Subcutaneous abdominal adipose tissue (tissue), 5 donors: Measurements from ENCODE around the gene PAX9.

ENCODE experiments used
- H3K27ac ChIP-seq: one replicate; pipeline ENCODE4 v1.7.0; 2013; ENCODE audit warnings: low read depth, mild to moderate bottlenecking, inconsistent platforms, low read length, moderate library complexity
- H3K27me3 ChIP-seq, 5 donors: one replicate each; pipeline ENCODE4 v1.7.0; 2013; ENCODE audit warnings: low read length in 5 of 5, inconsistent platforms in 1 of 5; ENCODE audit not compliant: control insufficient read depth in 5 of 5, insufficient read depth in 4 of 5
- H3K36me3 ChIP-seq, 5 donors: one replicate each; pipeline ENCODE4 v1.7.0; 2013; ENCODE audit warnings: low read length in 5 of 5; ENCODE audit not compliant: control insufficient read depth in 5 of 5, insufficient read depth in 5 of 5
- H3K4me1 ChIP-seq, 5 donors: one replicate each; pipeline ENCODE4 v1.7.0; 2013; ENCODE audit warnings: low read length in 5 of 5, mild to moderate bottlenecking in 3 of 5, moderate library complexity in 1 of 5; ENCODE audit not compliant: control insufficient read depth in 5 of 5, insufficient read depth in 5 of 5
- H3K4me3 ChIP-seq, 5 donors: one replicate each; pipeline ENCODE4 v1.7.0; 2013; ENCODE audit warnings: low read length in 5 of 5, low read depth in 1 of 5
- H3K9ac ChIP-seq, 5 donors: one replicate each; pipeline ENCODE4 v1.7.0; 2013; ENCODE audit warnings: low read length in 5 of 5, mild to moderate bottlenecking in 4 of 5, moderate library complexity in 3 of 5
- H3K9me3 ChIP-seq, 5 donors: one replicate each; pipeline ENCODE4 v1.7.0; 2013; ENCODE audit warnings: low read length in 5 of 5; ENCODE audit not compliant: control insufficient read depth in 5 of 5
- donor health status: healthy.
- donor health status: healthy.
- donor health status: healthy.
- donor health status: healthy.
- donor health status: healthy.

PAX9 gene

GRCh38 chr14:36701132-36701531 lies 39.5 kb downstream of the PAX9 start:
- Histone ChIP-seq H3K36me3 (no peaks in the 10 kb centered on the region), H3K27ac (no peak overlapping the region), H3K4me1 (no peaks in the 10 kb centered on the region), H3K4me3 (no peak overlapping the region), H3K27me3 (no peaks in the 10 kb centered on the region), H3K9ac (no peak overlapping the region), H3K9me3 (no peaks in the 10 kb centered on the region)

GRCh38 chr14:36702474-36702873 lies 40.8 kb downstream of the PAX9 start:
- no peak overlapping the region for H3K4me3 ChIP-seq
- H3K9me3 ChIP-seq, result no peaks in the 10 kb centered on the region
- H3K27me3 ChIP-seq, result no peaks in the 10 kb centered on the region
- H3K27ac ChIP-seq, result no peak overlapping the region
- no peaks in the 10 kb centered on the region for H3K36me3 ChIP-seq
- no peaks in the 10 kb centered on the region for H3K4me1 ChIP-seq
- no peak overlapping the region for H3K9ac ChIP-seq

DNA sequence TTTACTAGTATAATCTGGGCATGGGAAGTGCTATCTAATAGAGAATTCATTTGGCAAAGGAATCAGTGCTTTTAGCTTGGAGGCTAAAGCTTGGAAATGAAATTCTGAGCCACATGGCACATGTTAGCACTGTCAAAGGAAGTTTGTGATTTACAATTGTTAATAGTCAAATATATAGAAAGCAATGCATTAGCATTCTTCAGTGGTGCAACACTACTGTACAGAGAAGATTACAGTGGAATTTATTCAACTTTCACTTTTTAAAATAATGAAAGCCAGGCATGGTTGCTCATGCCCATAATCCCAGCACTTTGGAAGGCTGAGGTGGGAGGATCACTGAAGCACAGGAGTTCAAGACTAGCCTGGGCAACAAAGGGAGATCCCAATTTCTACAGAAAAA lies 45.9 kb downstream of the PAX9 start:
- Histone ChIP-seq H3K36me3 (no peaks in the 10 kb centered on the region), H3K4me1 (no peaks in the 10 kb centered on the region), H3K27me3 (no peaks in the 10 kb centered on the region), H3K9ac (no peak overlapping the region), H3K9me3 (no peaks in the 10 kb centered on the region), H3K4me3 (no peak overlapping the region), H3K27ac (no peak overlapping the region)

DNA sequence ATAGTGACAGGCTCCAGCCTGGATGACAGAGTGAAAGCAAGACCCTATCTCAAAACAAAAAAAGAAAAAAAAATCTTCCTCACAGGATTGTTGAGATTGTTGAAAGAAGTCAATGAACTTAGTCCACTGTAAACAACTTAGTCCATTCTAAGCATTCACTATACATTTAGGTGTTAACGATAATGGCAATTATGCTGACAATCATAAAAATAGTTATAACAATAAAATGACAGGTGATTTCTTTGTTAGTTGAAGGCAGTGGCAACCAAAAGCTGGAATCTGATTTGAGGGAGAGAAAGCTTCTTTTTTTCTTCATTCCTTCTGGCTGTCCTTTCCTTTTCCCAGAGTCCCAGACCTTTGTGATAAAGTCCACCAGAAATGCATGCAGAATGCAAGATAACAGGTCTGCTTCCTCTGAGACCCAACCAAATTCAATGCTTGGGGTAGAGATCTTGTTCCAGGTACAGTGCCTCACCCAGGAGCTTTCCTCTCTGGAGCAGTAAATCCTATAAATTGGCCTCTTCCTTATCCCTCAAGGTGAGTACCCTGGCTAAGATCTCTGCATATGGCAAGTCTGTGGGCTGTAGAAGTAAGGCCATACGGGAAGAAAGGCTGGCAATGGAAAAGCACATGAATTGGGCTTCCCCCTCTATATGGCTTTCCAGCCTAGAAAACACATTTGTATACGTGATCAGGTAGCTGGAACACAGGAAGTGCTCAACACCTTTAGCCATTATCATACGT lies 52.5 kb downstream of the PAX9 start:
- no peaks in the 10 kb centered on the region for H3K27me3 ChIP-seq
- H3K36me3 ChIP-seq, result no peaks in the 10 kb centered on the region
- H3K9me3 ChIP-seq, result no peaks in the 10 kb centered on the region
- no peak overlapping the region for H3K27ac ChIP-seq
- no peak overlapping the region for H3K4me3 ChIP-seq
- no peaks in the 10 kb centered on the region for H3K4me1 ChIP-seq
- no peak overlapping the region for H3K9ac ChIP-seq

GRCh38 chr14:36716614-36717184 lies 55.0 kb downstream of the PAX9 start:
- peaks cover 0 to 2% (median 0%) of the 10 kb centered on the region in 5 donors for H3K27me3 ChIP-seq
- H3K4me1 ChIP-seq, result no peaks in the 10 kb centered on the region
- no peaks in the 10 kb centered on the region for H3K9me3 ChIP-seq
- H3K9ac ChIP-seq, result no peak overlapping the region
- no peak overlapping the region for H3K27ac ChIP-seq
- no peaks in the 10 kb centered on the region for H3K36me3 ChIP-seq
- no peak overlapping the region for H3K4me3 ChIP-seq

GRCh38 chr14:36717363-36717762 lies 55.7 kb downstream of the PAX9 start:
- peaks cover 0 to 2% (median 0%) of the 10 kb centered on the region in 5 donors for H3K27me3 ChIP-seq
- H3K4me3 ChIP-seq, result no peak overlapping the region
- H3K9ac ChIP-seq, result no peak overlapping the region
- no peaks in the 10 kb centered on the region for H3K9me3 ChIP-seq
- no peaks in the 10 kb centered on the region for H3K36me3 ChIP-seq
- H3K27ac ChIP-seq, result no peak overlapping the region
- H3K4me1 ChIP-seq, result no peaks in the 10 kb centered on the region

- Histone ChIP-seq H3K27ac (no peak overlapping the region), H3K4me1 (no peaks in the 10 kb centered on the region), H3K27me3 (peaks cover 0 to 2% (median 0%) of the 10 kb centered on the region in 5 donors), H3K4me3 (no peak overlapping the region), H3K36me3 (no peaks in the 10 kb centered on the region), H3K9ac (no peak overlapping the region), H3K9me3 (no peaks in the 10 kb centered on the region)
Observed at GRCh38 chr14:36718216-36718615, 56.6 kb downstream of the PAX9 start.

DNA sequence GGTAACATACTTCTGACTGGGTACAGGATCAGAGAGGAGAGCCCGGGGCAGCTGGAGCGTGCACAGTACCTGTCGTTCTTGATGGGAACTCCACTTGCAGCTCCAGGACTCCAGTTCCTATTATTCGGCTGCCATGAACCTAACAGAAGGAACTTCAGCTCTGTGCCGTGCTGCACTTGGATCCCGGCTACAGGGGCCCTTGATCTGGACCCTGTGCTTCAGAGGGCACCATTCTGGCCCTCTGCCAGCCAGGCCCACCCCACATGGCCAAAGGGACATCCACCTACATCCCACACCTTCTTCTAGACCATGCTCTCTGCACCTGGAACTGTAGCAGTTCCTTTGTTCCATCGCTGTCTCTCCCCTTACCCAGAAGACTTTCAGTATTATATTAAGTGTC lies 58.2 kb downstream of the PAX9 start:
- no peaks in the 10 kb centered on the region for H3K4me1 ChIP-seq
- H3K9ac ChIP-seq, result no peak overlapping the region
- H3K27ac ChIP-seq, result no peak overlapping the region
- no peak overlapping the region for H3K4me3 ChIP-seq
- no peaks in the 10 kb centered on the region for H3K36me3 ChIP-seq
- H3K9me3 ChIP-seq, result no peaks in the 10 kb centered on the region
- H3K27me3 ChIP-seq, result peaks cover 0 to 2% (median 0%) of the 10 kb centered on the region in 5 donors

DNA sequence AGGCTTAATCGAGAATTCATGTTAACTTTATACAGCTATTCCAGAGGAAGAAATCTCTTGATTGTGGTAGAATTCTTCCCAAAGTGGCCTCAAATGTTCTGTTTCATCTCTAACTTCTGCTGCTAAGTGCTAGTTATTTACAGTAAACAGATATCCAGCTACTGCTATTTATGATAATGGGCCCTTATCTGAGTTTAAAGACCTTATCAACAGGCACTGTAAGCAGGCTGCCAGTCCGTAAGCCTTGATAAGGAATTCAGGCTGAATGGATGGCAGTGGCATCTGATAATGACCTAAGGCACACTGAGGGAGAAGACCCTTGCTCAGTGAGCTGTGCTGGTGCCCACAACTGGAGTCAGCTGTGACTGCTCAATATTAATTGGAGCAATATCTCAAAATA lies 59.0 kb downstream of the PAX9 start:
- Histone ChIP-seq H3K4me3 (no peak overlapping the region), H3K36me3 (no peaks in the 10 kb centered on the region), H3K9ac (no peak overlapping the region), H3K27me3 (peaks cover 0 to 2% (median 0%) of the 10 kb centered on the region in 5 donors), H3K9me3 (no peaks in the 10 kb centered on the region), H3K4me1 (no peaks in the 10 kb centered on the region), H3K27ac (no peak overlapping the region)

- Histone ChIP-seq H3K9ac (no peak overlapping the region), H3K36me3 (no peaks in the 10 kb centered on the region), H3K4me1 (no peaks in the 10 kb centered on the region), H3K4me3 (no peak overlapping the region), H3K27ac (no peak overlapping the region), H3K9me3 (no peaks in the 10 kb centered on the region), H3K27me3 (peaks cover 0 to 2% (median 0%) of the 10 kb centered on the region in 5 donors)
Observed at GRCh38 chr14:36721877-36722276, 60.2 kb downstream of the PAX9 start.
